SIG-M5 treated with dmso at 0.1 percent for 504 hours (cell line): Measurements from ENCODE around the gene FAM89B.
"Not testable (repeated sequence)": the region's sequence is repeated elsewhere in the genome, so short reads cannot be mapped to it uniquely, and the experiment has no call there.

Experiments used
- DNase-seq: peaks from one replicate; lab custom pipeline; 2025; ENCODE audit not compliant: unreplicated experiment; lab: John Stamatoyannopoulos, UW

The FAM89B gene

DNA sequence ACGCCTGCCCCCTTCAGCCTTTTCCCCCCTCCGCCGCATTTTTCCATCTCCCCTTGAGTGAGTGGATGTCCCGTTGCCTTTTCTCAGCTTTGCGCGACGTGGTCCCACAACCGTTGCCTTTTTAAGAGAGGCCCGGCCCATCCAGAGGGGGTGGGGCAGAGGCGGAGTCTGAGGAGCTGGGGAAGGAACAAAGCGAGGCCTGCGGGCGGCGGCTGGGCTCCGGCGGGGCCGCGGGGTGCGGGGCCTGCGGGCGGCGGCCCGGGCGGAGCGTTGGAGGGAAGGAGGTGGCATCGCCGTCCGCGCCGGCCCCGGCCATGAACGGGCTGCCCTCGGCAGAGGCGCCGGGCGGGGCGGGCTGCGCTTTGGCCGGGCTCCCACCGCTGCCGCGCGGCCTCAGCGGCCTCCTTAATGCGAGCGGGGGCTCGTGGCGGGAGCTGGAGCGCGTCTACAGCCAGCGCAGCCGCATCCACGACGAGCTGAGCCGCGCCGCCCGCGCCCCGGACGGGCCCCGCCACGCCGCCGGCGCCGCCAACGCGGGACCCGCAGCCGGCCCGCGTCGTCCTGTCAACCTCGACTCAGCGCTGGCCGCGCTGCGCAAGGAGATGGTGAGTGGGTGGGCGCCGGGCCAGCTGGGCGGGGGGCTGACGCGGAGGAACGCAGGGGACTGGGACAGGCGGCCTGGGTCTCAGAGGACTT is at the start of gene FAM89B:
Gene FAM89B (plus strand): TSS at position 183 of the 696 bp plus-strand sequence. CDS start 132 bp downstream, at position 315.
- DNase-seq: peak; percentile 78

DNA sequence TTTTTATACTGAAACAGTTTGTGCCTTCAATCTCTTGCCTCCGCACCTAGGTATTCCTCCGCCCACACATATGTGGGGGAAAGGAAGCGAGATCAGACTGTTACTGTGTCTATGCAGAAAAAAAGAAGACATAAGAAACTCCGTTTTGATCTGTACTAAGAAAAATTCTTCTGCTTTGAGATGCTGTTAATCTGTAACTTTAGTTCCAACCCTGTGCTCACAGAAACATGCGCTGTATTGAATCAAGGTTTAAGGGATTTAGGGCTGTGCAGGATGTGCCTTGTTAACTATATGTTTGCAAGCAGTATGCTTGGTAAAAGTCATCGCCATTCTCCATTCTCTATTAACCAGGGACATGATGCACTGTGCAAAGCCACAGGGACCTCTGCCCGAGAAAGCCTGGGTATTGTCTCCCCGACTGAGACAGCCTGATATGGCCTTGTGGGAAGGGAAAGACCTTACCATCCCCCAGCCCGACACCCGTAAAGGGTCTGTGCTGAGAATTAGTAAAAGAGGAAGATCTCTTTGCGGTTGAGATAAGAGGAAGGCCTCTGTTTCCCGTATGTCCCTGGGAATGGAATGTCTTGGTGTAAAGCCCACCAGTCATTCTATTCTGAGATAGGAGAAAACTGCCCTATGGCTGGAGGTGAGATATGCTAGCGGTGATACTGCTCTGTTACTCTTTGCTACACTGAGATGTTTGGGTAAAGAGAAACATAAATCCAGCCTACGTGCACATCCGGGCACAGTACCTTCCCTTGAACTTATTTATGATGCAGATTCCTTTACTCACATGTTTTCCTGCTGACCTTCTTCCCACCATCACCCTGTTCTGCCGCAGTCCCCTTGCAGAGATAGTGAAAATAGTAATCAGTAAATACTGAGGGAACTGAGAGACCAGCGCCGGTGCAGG is 49.4 kb upstream of the FAM89B start:
- DNase-seq: peak; percentile 55

DNA sequence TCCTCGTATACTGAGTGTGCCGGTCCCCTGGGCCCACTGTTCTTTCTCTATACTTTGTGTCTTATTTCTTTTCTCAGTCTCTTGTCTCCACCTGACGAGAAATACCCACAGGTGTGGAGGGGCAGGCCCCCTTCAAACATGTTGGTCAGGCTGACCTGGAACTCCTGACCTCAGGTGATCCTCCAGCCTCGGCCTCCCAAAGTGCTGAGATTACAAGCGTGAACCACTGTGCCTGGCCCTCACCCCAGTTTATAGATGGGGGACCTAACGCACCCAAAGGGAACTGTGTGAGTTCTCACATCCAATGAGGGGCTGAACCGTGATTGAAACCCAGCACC is 48.7 kb upstream of the FAM89B start:
- not testable (repeated sequence) for DNase-seq

DNA sequence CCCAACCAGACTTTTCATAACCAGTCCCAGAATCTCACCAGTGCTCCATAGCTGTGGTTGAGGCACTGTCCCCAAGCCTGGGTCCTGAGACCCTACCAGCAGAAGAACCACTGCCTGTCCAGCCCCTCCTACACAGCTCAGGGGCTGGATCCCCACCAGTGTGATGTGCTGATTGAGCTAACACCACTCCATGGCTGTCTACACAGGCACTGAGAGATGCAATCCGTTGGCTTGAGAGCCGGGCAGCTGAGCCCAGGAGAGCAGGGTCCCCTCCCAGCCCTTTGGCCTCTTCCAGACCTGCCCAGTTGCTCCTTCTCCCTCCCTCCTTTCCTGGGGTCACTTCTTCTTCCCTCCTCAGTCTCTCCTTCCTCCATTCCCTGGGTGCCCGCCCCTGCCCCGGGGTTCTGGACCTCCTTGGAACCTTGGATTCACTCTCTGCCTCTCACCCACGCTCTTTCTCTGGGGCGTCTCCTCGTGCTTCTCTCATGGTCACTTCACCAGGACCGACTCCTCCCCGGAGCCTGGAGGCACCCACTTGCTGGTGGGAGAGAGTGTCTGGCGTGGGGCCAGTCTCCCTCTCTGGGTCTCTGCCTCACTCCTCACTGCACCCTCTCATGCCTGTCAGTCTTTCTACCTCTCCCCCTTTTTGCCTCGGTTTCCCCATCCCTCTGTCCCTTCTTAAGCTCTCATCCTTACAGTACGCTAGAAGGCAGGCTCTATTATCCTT is 48.2 kb upstream of the FAM89B start:
- no peak for DNase-seq

DNA sequence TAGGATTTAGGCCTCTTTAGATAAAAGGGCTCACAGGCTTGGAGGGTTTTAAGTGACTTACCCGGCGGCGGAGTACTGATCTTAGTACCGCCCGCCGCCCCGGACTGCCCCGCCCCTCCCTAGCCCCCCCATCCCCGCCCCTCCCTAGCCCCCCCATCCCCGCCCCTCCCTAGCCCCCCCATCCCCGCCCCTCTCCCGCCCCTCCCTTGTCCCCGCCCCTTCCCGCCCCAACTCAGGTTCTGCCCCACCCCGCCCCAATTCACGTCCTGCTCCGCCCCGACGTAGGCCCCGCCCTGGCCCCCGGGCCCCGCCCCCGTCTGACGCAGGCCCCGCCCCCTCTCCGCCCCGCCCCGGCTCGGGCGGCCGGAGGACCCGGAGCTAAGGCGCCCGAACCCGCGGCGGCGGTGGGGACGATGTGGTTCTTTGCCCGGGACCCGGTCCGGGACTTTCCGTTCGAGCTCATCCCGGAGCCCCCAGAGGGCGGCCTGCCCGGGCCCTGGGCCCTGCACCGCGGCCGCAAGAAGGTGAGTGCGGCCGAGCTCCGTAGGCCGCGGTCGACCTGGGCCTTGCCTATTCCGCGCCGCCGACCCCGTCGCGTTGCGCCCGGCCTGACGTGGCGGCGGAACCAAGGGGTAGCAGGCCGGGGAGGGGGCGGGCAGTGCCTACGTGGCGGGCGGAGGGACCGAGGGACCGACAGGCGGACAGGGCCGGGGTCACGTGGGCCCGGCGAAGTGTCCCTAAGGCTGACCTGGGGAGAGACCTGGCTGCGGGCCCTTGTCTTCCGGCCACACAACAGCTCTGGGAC is 47.4 kb upstream of the FAM89B start, which contains the start of gene SCYL1:
Gene SCYL1 (plus strand): TSS at position 343 of the 805 bp plus-strand sequence. CDS start 71 bp downstream, at position 414.
- peak; percentile 80 for DNase-seq

DNA sequence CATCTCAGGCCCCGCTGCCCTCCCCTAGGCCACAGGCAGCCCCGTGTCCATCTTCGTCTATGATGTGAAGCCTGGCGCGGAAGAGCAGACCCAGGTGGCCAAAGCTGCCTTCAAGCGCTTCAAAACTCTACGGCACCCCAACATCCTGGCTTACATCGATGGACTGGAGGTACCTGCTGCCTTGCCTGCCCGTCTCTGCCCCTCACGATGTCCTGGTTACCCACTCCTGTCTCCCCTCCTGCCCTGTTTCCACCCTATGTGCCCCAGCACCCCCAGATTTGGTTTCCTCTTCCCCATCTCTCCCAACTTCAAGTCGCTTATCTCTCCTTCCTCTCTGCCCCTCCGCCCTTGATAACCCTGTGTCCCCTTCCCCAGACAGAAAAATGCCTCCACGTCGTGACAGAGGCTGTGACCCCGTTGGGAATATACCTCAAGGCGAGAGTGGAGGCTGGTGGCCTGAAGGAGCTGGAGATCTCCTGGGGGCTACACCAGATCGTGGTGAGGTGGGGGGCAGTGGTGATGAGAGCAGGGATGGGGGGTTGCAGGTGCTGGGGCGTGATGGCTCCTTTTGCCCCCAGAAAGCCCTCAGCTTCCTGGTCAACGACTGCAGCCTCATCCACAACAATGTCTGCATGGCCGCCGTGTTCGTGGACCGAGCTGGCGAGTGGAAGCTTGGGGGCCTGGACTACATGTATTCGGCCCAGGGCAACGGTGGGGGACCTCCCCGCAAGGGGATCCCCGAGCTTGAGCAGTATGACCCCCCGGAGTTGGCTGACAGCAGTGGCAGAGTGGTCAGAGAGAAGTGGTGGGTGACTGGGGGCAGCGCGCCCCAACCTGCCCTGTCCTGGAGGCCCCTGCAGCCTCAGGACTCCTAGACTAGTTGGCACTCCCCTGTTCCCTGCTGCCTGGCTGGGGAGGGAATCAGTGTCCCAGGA is 46.5 kb upstream of the FAM89B start:
- no peak for DNase-seq

DNA sequence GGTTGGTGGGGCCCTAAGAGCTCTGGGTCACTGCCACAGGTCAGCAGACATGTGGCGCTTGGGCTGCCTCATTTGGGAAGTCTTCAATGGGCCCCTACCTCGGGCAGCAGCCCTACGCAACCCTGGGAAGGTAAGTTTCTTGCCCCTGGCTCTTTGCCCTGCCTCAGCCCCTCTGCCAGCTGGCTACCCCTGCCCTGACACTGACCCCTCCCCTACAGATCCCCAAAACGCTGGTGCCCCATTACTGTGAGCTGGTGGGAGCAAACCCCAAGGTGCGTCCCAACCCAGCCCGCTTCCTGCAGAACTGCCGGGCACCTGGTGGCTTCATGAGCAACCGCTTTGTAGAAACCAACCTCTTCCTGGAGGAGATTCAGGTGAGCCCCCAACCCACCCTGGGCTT is 45.6 kb upstream of the FAM89B start:
- DNase-seq: no peak

DNA sequence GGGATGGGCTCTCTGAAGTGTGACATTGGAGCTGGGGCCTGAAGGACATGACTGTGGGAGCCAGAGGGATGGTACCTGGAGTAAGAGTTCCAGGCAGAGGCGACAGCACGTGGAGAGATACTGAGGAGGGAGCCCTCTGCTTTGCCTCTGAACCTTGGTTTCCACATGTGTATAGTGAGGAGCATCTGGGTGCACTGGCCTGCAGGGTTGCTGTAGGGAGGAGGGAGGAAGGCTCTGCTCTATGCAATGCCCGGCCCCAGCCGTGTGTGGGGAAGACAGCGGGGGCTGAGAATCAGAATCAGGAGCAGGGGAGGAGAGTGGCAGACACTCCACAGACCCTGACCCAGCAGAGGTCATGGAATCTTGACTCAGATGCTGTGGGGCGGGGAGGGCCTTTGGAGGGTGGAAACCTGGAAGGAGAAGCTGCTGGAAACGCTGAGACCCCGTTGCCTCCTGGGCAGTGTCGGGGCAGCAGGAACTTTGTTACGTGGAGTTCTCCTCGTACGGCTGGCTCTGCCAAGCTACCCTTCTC is 43.5 kb upstream of the FAM89B start:
- DNase-seq: no peak

DNA sequence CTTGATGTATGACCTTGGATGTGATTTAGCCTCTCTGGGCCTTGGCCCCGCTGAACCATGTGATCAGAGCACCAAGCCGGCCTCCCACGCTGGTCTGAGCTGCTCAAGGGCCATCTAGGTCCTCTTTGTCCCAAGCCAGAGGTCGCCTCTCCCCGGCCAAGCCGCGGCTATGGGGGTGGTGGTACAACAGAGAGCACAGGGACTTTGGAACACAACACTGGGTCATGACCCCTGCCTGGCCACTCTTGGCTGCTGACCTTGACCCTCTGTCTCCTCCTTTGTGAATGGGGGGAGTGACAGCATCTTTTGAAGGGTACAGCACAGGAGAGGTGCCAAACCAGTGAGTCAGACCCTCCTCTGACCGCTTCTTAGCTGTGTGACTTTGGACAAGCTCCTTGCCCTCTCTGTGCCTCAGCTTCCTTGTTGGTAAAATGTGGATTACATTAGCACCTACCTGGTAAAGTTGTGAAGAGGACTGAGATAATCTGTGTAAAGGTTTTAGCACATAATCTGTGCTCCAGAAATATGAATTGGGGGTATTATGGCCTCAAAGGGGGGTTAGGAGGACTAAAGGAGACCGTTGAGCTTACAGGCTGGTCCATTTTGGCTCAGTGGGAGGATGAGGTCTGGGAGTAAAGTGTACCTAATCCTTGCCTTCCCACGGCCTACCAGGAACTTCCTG is 42.7 kb upstream of the FAM89B start:
- no peak for DNase-seq

DNA sequence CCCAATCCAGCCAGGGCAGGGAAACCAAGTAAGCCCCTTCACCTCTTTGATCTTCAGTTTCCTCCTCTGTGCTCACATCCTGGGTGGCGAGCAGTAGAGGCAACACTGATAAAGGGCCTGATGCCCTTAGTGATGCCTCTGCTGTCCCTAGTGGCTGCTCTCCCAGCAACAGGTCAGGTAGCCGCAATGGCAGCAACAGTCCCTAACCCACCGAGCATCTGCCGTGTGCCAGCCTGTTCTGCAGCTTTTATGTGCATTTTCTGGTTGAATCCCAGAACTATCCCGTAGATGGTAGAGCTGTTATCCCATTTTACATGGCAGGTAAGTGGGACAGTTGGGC is 42.2 kb upstream of the FAM89B start:
- DNase-seq: peak; percentile 10

DNA sequence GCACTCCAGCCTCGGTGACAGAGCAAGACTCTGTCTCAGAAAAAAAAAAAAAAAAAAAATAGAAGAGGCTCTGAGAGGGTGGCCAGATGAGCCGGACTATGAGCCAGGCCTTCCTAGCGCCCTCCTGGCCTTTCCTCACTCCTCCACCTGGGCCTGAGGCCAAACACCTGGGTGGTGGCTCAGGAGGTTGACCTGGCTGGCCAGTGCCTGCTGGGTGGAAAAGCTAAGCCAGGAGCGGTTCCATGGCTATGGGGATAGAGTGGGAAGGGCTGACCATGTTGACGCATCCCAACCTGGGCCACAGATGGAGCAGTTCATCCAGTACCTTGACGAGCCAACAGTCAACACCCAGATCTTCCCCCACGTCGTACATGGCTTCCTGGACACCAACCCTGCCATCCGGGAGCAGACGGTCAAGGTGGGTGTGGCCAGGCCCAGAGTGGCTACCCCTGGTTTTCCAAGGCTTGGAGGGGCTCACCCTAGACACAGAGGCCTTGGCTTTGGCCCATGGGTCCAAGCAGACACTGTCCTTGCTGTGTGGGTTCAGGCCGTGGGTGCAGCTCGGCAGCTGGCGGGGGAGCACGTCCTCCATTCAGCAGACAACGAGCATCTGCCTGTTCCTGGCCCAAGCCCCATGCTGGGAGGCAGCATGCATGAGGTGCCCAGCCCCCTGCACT is 39.8 kb upstream of the FAM89B start:
- no peak for DNase-seq

DNA sequence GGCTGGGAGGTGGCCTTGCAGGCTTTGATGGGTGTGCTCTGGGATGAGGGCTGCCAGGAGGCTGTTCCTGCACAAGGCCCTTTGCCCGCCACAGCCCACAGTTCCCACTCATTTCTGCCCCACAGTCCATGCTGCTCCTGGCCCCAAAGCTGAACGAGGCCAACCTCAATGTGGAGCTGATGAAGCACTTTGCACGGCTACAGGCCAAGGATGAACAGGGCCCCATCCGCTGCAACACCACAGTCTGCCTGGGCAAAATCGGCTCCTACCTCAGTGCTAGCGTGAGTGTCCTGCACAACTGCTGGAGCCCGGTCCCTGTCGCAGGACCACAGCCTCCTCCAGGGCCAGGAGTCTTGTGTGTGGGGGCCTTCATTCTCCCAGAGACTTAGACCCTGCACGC is 37.2 kb upstream of the FAM89B start:
- no peak for DNase-seq

DNA sequence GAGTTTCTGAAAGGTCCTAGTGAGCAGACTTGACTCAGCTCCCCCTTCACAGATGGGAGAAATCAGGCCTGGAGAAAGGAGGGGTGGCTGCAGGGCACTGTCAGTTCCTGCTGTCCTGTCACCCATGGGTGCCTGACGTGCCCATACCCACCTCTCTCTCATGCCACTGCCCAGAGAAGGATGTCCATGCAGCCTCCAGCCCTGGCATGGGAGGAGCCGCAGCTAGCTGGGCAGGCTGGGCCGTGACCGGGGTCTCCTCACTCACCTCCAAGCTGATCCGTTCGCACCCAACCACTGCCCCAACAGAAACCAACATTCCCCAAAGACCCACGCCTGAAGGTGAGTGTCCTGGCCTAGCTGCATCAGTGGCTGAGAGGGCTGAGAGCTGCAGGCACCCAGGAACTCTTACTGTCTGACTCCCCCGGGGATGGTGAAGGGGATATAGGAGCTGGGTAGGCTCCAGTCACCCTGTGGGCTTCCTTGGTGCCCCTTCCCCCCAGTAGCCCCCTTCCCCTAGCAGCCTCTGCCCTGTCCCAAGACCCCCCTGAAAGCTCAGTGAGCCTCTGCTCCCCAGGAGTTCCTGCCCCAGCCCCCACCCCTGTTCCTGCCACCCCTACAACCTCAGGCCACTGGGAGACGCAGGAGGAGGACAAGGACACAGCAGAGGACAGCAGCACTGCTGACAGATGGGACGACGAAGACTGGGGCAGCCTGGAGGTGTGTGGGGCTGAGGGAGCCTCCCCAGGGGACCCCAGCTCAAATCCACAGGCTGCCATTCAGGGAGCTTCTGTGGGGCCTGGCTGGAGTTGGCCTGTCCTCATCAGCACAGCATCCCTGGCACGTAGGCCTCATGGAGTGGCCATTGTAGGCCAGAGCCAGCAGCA is 35.7 kb upstream of the FAM89B start:
- no peak for DNase-seq

DNA sequence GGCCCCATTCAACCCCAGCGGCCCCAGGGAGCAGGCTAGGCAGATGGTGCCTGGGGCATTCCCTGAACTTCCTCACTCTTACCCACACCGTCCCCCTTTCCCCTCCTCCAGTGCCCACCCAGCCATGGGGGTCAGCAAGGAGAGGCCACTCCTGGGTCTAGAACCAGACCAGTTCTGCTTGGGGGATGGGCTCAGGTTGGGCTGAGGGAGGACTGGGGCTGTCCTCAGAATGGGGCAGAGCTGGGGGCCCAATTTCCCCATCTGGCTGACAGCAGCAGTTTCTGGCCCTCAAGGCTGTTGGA is 35.1 kb upstream of the FAM89B start:
- no peak for DNase-seq

DNA sequence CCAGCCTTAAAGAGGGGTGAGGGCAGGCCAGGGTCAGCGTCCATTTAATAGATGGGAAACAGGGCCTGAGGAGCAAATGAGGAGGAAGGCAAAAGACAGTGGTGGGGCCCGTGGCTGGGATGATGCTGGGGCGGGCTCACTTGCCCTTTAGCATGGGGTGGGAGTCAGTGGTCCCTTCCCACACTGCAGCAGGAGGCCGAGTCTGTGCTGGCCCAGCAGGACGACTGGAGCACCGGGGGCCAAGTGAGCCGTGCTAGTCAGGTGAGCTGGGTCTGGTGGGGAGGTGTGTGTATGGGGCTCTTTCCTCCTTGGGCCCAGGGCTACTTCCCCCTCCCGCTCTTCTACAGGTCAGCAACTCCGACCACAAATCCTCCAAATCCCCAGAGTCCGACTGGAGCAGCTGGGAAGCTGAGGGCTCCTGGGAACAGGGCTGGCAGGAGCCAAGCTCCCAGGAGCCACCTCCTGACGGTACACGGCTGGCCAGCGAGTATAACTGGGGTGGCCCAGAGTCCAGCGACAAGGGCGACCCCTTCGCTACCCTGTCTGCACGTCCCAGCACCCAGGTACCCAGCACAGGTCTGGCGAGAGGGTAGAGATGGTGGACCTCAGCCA is 34.6 kb upstream of the FAM89B start:
- DNase-seq: no peak

DNA sequence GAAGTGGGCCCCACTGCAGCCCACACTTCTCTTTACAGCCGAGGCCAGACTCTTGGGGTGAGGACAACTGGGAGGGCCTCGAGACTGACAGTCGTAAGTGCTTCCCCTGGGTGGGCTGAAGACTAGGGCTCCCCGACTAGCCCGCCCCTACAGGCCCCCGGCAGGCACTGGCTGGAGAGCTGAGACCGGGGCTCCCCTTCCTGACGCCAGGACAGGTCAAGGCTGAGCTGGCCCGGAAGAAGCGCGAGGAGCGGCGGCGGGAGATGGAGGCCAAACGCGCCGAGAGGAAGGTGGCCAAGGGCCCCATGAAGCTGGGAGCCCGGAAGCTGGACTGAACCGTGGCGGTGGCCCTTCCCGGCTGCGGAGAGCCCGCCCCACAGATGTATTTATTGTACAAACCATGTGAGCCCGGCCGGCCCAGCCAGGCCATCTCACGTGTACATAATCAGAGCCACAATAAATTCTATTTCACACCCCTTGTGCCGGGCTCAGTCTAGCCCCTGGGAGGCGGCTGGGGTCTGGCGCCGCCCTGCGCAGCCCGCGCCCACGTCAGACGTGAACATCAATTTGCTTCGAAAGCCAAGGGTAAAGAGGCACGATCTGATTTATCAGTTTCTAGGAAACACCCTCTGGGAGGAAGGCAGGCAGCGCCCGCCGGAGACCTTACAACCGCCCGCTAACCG is 34.0 kb upstream of the FAM89B start:
- DNase-seq: no peak
